ENCODE measurements around the gene LSR. TPM values are rescaled to one million over a fixed set of nuclear protein-coding genes. Genes with fewer than 3 reads are reported as not detected.

LSR gene
- total RNA-seq, 3 donors from 2014 or later = 123 to 302 (median 289) TPM

- Histone ChIP-seq H3K36me3 (ENCODE audit: low read depth) (no peaks in the 10 kb centered on the region), H3K9me3 (no peaks in the 10 kb centered on the region), H3K4me1 (ENCODE audit: low read depth) (no peaks in the 10 kb centered on the region), H3K4me3 (no peak overlapping the region)
- DNase-seq (peak in 1 of 3 donors; percentile 41), ATAC-seq (no peak)
- TF ChIP-seq CTCF (IDR thresholded peaks at IDR 0.05) = no peak
- intact Hi-C loops (cut with DNase I, micrococcal nuclease) = no loop called here
These were observed 64.8 kb downstream of the LSR start for GRCh38 chr19:35313587-35313986.

- Histone ChIP-seq H3K9me3 (no peaks in the 10 kb centered on the region), H3K4me3 (no peak overlapping the region), H3K36me3 (ENCODE audit: low read depth) (no peaks in the 10 kb centered on the region), H3K4me1 (ENCODE audit: low read depth) (no peaks in the 10 kb centered on the region)
- intact Hi-C loops (cut with DNase I, micrococcal nuclease) = no loop called here
- no peak for TF ChIP-seq CTCF (IDR thresholded peaks at IDR 0.05)
- DNase-seq (peak in 1 of 3 donors; percentile 23), ATAC-seq (no peak)
These were observed 65.2 kb downstream of the LSR start for GRCh38 chr19:35314031-35314430.

GRCh38 chr19:35314858-35315470, 66.2 kb downstream of the LSR start:
- intact Hi-C loops (cut with DNase I, micrococcal nuclease) = no loop called here
- Histone ChIP-seq H3K36me3 (ENCODE audit: low read depth) (no peaks in the 10 kb centered on the region), H3K9me3 (no peaks in the 10 kb centered on the region), H3K4me3 (no peak overlapping the region), H3K4me1 (ENCODE audit: low read depth) (no peaks in the 10 kb centered on the region)
- TF ChIP-seq CTCF (IDR thresholded peaks at IDR 0.05) = no peak
- DNase-seq = peak in 1 of 3 donors; percentile 37
- ATAC-seq = no peak

- intact Hi-C loops (cut with DNase I, micrococcal nuclease) = no loop called here
- TF ChIP-seq CTCF (IDR thresholded peaks at IDR 0.05) = no peak
- DNase-seq = no peak
- no peak overlapping the region for H3K4me3 ChIP-seq
- no peaks in the 10 kb centered on the region for H3K9me3 ChIP-seq
- no peaks in the 10 kb centered on the region for H3K4me1 ChIP-seq (ENCODE audit: low read depth)
- no peaks in the 10 kb centered on the region for H3K36me3 ChIP-seq (ENCODE audit: low read depth)
- peak; percentile 13 for ATAC-seq
These were observed 67.1 kb downstream of the LSR start for GRCh38 chr19:35315883-35316282.

- peak in 1 of 3 donors; percentile 39 for DNase-seq
- ATAC-seq = no peak
- Histone ChIP-seq H3K36me3 (ENCODE audit: low read depth) (no peaks in the 10 kb centered on the region), H3K9me3 (no peaks in the 10 kb centered on the region), H3K4me1 (ENCODE audit: low read depth) (no peaks in the 10 kb centered on the region), H3K4me3 (no peak overlapping the region)
- intact Hi-C loops (cut with DNase I, micrococcal nuclease) = no loop called here
- no peak for TF ChIP-seq CTCF (IDR thresholded peaks at IDR 0.05)
These were observed 67.8 kb downstream of the LSR start for GRCh38 chr19:35316560-35316959.

Other genes starting within 250 kb of the LSR start
- gene GRAMD1A, start 248.7 kb upstream of the LSR start, total RNA-seq = 10 to 100 TPM; 32.5 to 53.1 (median 33.8) TPM
- 1 to 10 TPM; 1.6 to 8.8 (median 3.5) TPM for gene SCN1B, start 218.5 kb upstream of the LSR start, total RNA-seq
- under 1 TPM in 2 of 3 donors, not detected in 1; 0.54 to 0.94 TPM for gene HPN, start 207.3 kb upstream of the LSR start, total RNA-seq
- 1,000 to 10,000 TPM; 1,086 to 3,973 (median 3,185) TPM for gene FXYD3, start 133.2 kb upstream of the LSR start, total RNA-seq
- 10 to 100 TPM; 14.1 to 38.8 (median 31.1) TPM for gene LGI4, start 113.9 kb upstream of the LSR start, total RNA-seq
- gene FXYD1, start 110.2 kb upstream of the LSR start, total RNA-seq = 10 to 100 TPM; 13.3 to 71.0 (median 15.4) TPM
- gene FXYD7, start 105.7 kb upstream of the LSR start, total RNA-seq = 1 to 10 TPM in 1 of 3 donors, not detected in 2; 1.5 TPM
- 10 to 100 TPM in 2 of 3 donors, 1 to 10 TPM in 1; 9.1 to 20.8 (median 17.9) TPM for gene FXYD5, start 94.3 kb upstream of the LSR start, total RNA-seq
- gene FAM187B, start 20.3 kb upstream of the LSR start, total RNA-seq = not detected
- 100 to 1,000 TPM in 2 of 3 donors, 10 to 100 TPM in 1; 94.5 to 131 (median 116) TPM for gene USF2, start 20.0 kb downstream of the LSR start, total RNA-seq
- not detected for gene HAMP, start 33.5 kb downstream of the LSR start, total RNA-seq
- under 1 TPM in 1 of 3 donors, not detected in 2; 0.80 TPM for gene MAG, start 43.2 kb downstream of the LSR start, total RNA-seq
- gene CD22, start 80.2 kb downstream of the LSR start, total RNA-seq = 1 to 10 TPM; 2.2 to 5.7 (median 4.1) TPM
- gene FFAR1, start 98.9 kb downstream of the LSR start, total RNA-seq = not detected
- gene FFAR3, start 109.5 kb downstream of the LSR start, total RNA-seq = 1 to 10 TPM in 1 of 3 donors, not detected in 2; 1.5 TPM
- gene GPR42, start 122.1 kb downstream of the LSR start, total RNA-seq = under 1 TPM in 1 of 3 donors, not detected in 2; 0.32 TPM
- 1 to 10 TPM in 1 of 3 donors, under 1 TPM in 2; 0.32 to 1.4 (median 0.32) TPM for gene FFAR2, start 199.3 kb downstream of the LSR start, total RNA-seq
- not detected for gene KRTDAP, start 241.5 kb downstream of the LSR start, total RNA-seq